Progenitor cell of endocrine pancreas (in vitro differentiated cells): ENCODE measurements around the gene MSANTD7. TPM values are rescaled to one million over a fixed set of nuclear protein-coding genes. Genes with fewer than 3 reads are reported as not detected.
"Not testable (repeated sequence)": the region's sequence is repeated elsewhere in the genome, so short reads cannot be mapped to it uniquely, and the experiment has no call there.

Experiments
- DNase-seq: peaks from one replicate; pipeline ENCODE4 v3.0.0; 2021; ENCODE audit warnings: low spot score; ENCODE audit not compliant: unreplicated experiment
- H3K27ac Mint-ChIP-seq: 2 replicates; pipeline ENCODE4 v1.8.0; 2021; ENCODE audit warnings: mild to moderate bottlenecking, moderate library complexity, mixed read lengths
- H3K27me3 Mint-ChIP-seq: 2 replicates; pipeline ENCODE4 v1.8.0; 2021; ENCODE audit warnings: mixed read lengths
- H3K36me3 Mint-ChIP-seq: 2 replicates; pipeline ENCODE4 v1.8.0; 2022; ENCODE audit warnings: mixed read lengths; ENCODE audit not compliant: insufficient read depth
- H3K4me1 Mint-ChIP-seq: 2 replicates; pipeline ENCODE4 v1.8.0; 2021; ENCODE audit warnings: low read depth, mixed read lengths
- H3K4me3 Mint-ChIP-seq: 2 replicates; pipeline ENCODE4 v1.8.0; 2021; ENCODE audit warnings: low read depth, mild to moderate bottlenecking, moderate library complexity, mixed read lengths
- H3K9me3 Mint-ChIP-seq: 2 replicates; pipeline ENCODE4 v1.8.0; 2021; ENCODE audit warnings: low read depth, mixed read lengths
- total RNA-seq: library from RNA; stranded (reverse); gene quantifications from 2 replicates; pipeline ENCODE4 v1.2.1, GENCODE V29; 2021
- TF ChIP-seq, protein P1 (sequence below): fragments of 200-600 bp; sonication (generic); IDR thresholded peaks from one replicate; pipeline ENCODE4 v1.5.0; 2021; ENCODE audit warnings: antibody characterized with exemption, mild to moderate bottlenecking; ENCODE audit not compliant: unreplicated experiment

Gene MSANTD7
- total RNA-seq, 1 donor from 2014 or later, result 15.7 TPM

GRCh38 chr10:14855453-14855852, 17.3 kb downstream of the MSANTD7 start:
- Mint-ChIP-seq H3K27me3 (no peaks in the 10 kb centered on the region), H3K27ac (no peak overlapping the region), H3K4me1 (peaks cover 3% of the 10 kb centered on the region), H3K9me3 (no peaks in the 10 kb centered on the region), H3K36me3 (peaks cover 8% of the 10 kb centered on the region), H3K4me3 (no peak overlapping the region)
- DNase-seq, result no peak
- TF ChIP-seq, protein P1, sequence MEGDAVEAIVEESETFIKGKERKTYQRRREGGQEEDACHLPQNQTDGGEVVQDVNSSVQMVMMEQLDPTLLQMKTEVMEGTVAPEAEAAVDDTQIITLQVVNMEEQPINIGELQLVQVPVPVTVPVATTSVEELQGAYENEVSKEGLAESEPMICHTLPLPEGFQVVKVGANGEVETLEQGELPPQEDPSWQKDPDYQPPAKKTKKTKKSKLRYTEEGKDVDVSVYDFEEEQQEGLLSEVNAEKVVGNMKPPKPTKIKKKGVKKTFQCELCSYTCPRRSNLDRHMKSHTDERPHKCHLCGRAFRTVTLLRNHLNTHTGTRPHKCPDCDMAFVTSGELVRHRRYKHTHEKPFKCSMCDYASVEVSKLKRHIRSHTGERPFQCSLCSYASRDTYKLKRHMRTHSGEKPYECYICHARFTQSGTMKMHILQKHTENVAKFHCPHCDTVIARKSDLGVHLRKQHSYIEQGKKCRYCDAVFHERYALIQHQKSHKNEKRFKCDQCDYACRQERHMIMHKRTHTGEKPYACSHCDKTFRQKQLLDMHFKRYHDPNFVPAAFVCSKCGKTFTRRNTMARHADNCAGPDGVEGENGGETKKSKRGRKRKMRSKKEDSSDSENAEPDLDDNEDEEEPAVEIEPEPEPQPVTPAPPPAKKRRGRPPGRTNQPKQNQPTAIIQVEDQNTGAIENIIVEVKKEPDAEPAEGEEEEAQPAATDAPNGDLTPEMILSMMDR, result no peak

- no peak for DNase-seq
- peaks cover 9% of the 10 kb centered on the region for H3K36me3 Mint-ChIP-seq
- no peak overlapping the region for H3K4me3 Mint-ChIP-seq
Observed at GRCh38 chr10:14858338-14858960, 20.3 kb downstream of the MSANTD7 start.

GRCh38 chr10:14859043-14859442, 20.9 kb downstream of the MSANTD7 start:
- peaks cover 12% of the 10 kb centered on the region for H3K36me3 Mint-ChIP-seq
- DNase-seq, result no peak
- H3K9me3 Mint-ChIP-seq, result no peaks in the 10 kb centered on the region
- TF ChIP-seq, protein P1, result no peak
- H3K27ac Mint-ChIP-seq, result no peak overlapping the region
- peaks cover 4% of the 10 kb centered on the region for H3K4me1 Mint-ChIP-seq
- H3K27me3 Mint-ChIP-seq, result no peaks in the 10 kb centered on the region
- H3K4me3 Mint-ChIP-seq, result no peak overlapping the region

More at GRCh38 chr10:14858338-14858960, 20.3 kb downstream of the MSANTD7 start:
- TF ChIP-seq, protein P1, result no peak
- H3K9me3 Mint-ChIP-seq, result no peaks in the 10 kb centered on the region
- peaks cover 4% of the 10 kb centered on the region for H3K4me1 Mint-ChIP-seq
- H3K27ac Mint-ChIP-seq, result peak overlapping the region; percentile 52
- H3K27me3 Mint-ChIP-seq, result no peaks in the 10 kb centered on the region

GRCh38 chr10:14859775-14860174, 21.7 kb downstream of the MSANTD7 start:
- no peak overlapping the region for H3K27ac Mint-ChIP-seq
- no peak for DNase-seq
- H3K9me3 Mint-ChIP-seq, result no peaks in the 10 kb centered on the region
- H3K27me3 Mint-ChIP-seq, result no peaks in the 10 kb centered on the region
- TF ChIP-seq, protein P1, result no peak
- H3K36me3 Mint-ChIP-seq, result peaks cover 12% of the 10 kb centered on the region
- peaks cover 4% of the 10 kb centered on the region for H3K4me1 Mint-ChIP-seq
- H3K4me3 Mint-ChIP-seq, result no peak overlapping the region

DNA sequence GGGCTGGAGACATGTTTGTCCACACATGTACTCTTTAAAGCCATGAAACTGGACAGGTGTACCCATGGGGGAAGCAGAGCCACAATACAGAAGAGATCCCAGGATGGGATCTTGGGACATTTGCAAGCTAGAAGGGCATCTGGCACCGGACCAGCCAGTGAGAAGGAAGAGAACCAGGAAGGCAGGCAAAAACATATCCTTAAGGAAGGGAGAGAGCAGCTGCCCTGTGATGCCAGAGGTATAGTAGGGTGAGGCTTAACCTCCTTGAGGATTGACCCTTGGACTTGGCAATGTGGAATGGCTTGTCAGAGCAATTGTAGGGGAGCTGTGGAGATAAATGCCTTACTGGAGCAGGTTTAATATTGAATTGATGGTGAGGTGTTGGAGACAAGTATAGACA, 22.7 kb downstream of the MSANTD7 start:
- TF ChIP-seq, protein P1, result no peak
- peaks cover 4% of the 10 kb centered on the region for H3K4me1 Mint-ChIP-seq
- no peak overlapping the region for H3K27ac Mint-ChIP-seq
- no peak for DNase-seq
- H3K27me3 Mint-ChIP-seq, result no peaks in the 10 kb centered on the region
- H3K36me3 Mint-ChIP-seq, result peaks cover 15% of the 10 kb centered on the region
- no peaks in the 10 kb centered on the region for H3K9me3 Mint-ChIP-seq
- no peak overlapping the region for H3K4me3 Mint-ChIP-seq

DNA sequence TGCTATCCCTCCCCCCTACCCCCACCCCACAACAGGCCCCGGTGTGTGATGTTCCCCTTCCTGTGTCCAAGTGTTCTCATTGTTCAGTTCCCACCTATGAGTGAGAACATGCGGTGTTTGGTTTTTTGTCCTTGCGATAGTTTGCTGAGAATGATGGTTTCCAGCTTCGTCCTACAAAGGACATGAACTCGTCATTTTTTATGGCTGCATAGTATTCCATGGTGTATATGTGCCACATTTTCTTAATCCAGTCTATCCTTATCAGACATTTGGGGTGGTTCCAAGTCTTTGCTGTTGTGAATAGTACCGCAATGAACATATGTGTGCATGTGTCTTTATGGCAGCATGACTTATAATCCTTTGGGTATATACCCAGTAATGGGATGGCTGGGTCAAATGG, 26.4 kb downstream of the MSANTD7 start:
- not testable (repeated sequence) for H3K27me3 Mint-ChIP-seq, H3K4me1 Mint-ChIP-seq, H3K27ac Mint-ChIP-seq, DNase-seq, H3K9me3 Mint-ChIP-seq, H3K4me3 Mint-ChIP-seq
- H3K36me3 Mint-ChIP-seq, result peaks cover 12% of the 10 kb centered on the region

GRCh38 chr10:14864871-14865270, 26.8 kb downstream of the MSANTD7 start:
- H3K36me3 Mint-ChIP-seq, result peaks cover 14% of the 10 kb centered on the region
- not testable (repeated sequence) for H3K4me3 Mint-ChIP-seq, H3K4me1 Mint-ChIP-seq, H3K27me3 Mint-ChIP-seq, H3K27ac Mint-ChIP-seq, H3K9me3 Mint-ChIP-seq, DNase-seq
